ENCODE measurements around the gene RPGR. TPM values are rescaled to one million over a fixed set of nuclear protein-coding genes. Genes with fewer than 3 reads are reported as not detected.

Gene RPGR
- total RNA-seq, 1 experiment from 2014 or later, result 8.3 TPM

DNA sequence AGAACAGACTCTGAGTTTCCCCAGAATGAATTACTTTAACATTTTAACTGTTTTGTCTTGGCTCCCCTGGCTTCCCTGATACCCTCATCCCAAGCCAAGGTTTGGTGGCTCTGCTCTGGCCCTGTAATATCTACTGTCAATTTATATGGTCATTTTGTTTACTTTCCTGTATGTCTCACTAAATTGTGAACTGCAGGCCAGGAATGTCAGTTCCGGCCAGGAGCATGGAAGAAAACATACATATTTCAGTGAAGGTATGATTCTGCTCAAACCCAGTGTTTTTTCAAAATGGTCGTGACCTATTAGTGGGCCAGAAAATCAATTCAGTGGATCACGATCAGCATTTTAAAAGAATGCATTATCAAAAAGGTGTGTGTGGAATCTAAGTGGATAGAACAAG lies 1.2 kb downstream of the RPGR start:
- TF ChIP-seq EZH2phosphoT487 (IDR thresholded peaks at IDR 0.05; ENCODE audit: borderline replicate concordance, low read length), result no peak
- TF ChIP-seq, protein P1, sequence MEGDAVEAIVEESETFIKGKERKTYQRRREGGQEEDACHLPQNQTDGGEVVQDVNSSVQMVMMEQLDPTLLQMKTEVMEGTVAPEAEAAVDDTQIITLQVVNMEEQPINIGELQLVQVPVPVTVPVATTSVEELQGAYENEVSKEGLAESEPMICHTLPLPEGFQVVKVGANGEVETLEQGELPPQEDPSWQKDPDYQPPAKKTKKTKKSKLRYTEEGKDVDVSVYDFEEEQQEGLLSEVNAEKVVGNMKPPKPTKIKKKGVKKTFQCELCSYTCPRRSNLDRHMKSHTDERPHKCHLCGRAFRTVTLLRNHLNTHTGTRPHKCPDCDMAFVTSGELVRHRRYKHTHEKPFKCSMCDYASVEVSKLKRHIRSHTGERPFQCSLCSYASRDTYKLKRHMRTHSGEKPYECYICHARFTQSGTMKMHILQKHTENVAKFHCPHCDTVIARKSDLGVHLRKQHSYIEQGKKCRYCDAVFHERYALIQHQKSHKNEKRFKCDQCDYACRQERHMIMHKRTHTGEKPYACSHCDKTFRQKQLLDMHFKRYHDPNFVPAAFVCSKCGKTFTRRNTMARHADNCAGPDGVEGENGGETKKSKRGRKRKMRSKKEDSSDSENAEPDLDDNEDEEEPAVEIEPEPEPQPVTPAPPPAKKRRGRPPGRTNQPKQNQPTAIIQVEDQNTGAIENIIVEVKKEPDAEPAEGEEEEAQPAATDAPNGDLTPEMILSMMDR (conservative IDR thresholded peaks at IDR 0.05; ENCODE audit: low read depth, low read length), result no peak
- TF ChIP-seq EZH2 (IDR thresholded peaks at IDR 0.05; ENCODE audit: low read length, unreplicated experiment), result no peak
- H3K27ac ChIP-seq (ENCODE audit: low read length), result 0 out of 2 replicates have a peak overlapping the region, but pooled peaks have one; percentile 74
- no peaks in the 10 kb centered on the region for H3K9me2 ChIP-seq (replicated peaks; ENCODE audit: low read length)
- POLR2A ChIA-PET (ENCODE audit: unreplicated experiment), result interaction anchor here (0.6 to 0.7 kb wide), 2 partner anchors 26 to 66 kb away, joined by 4 to 12 read pairs; partner anchors contain the start of gene OTC
- CTCF ChIA-PET, result interaction anchor here (1.9 kb wide), 1 partner anchor 44 kb away, joined by 7 read pairs; no protein-coding TSS in a partner anchor
- H3K4me1 ChIP-seq (ENCODE audit: insufficient read depth, low read length), result peaks cover 17% of the 10 kb centered on the region
- H3K36me3 ChIP-seq (ENCODE audit: low read depth, low read length), result no peaks in the 10 kb centered on the region
- peak overlapping the region; percentile 82 for H3K4me2 ChIP-seq (ENCODE audit: low read length)
- H3K27me3 ChIP-seq (ENCODE audit: low read length), result no peaks in the 10 kb centered on the region
- intact Hi-C loops (cut with micrococcal nuclease), result loop anchor here (1.0 to 2.0 kb wide), 4 partner anchors 14 to 133 kb away; no protein-coding TSS in a partner anchor
- no peaks in the 10 kb centered on the region for H4K20me1 ChIP-seq (ENCODE audit: low read length)
- H3K4me3 ChIP-seq (ENCODE audit: low read length), result peak overlapping the region; percentile 79
- H3F3A ChIP-seq (ENCODE audit: low read length, unreplicated experiment), result no peaks in the 10 kb centered on the region
- ATAC-seq (peak; percentile 19), DNase-seq (peak; percentile 45)
- H2AFZ ChIP-seq (ENCODE audit: low read length), result no peak overlapping the region
- BruUV-seq (replicated peaks), result TSS peak; percentile 35
- H3K9me3 ChIP-seq (ENCODE audit: low read length), result no peaks in the 10 kb centered on the region
- H3K9ac ChIP-seq (ENCODE audit: low read length), result peak overlapping the region; percentile 78
- H3K79me2 ChIP-seq (ENCODE audit: low read length), result peaks cover 16% of the 10 kb centered on the region

DNA sequence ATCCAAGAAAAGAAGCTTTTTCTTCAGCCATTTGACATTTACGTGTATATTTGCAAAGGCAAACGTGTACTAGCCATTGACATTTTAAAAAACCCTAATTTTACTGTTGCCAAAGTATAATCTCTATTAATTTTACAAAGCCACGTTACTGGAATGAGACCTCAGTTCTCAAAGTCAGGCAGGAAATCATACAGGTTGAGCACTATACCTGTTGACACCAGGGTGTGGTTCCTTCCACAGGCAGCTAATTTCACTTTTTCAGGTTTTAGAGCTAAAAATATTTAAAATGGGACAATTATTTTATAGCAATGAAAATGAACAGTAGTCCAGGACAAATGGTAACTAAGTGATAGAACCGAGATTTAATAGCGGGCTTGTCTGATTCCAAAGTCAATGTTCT lies 6.5 kb downstream of the RPGR start:
- Histone ChIP-seq H3K4me3 (ENCODE audit: low read length) (no peak overlapping the region), H3K79me2 (ENCODE audit: low read length) (peaks cover 16% of the 10 kb centered on the region), H2AFZ (ENCODE audit: low read length) (no peak overlapping the region), H3K36me3 (ENCODE audit: low read depth, low read length) (no peaks in the 10 kb centered on the region), H3K9ac (ENCODE audit: low read length) (no peak overlapping the region), H3K27me3 (ENCODE audit: low read length) (no peaks in the 10 kb centered on the region), H3K9me3 (ENCODE audit: low read length) (no peaks in the 10 kb centered on the region), H3K9me2 (replicated peaks; ENCODE audit: low read length) (no peaks in the 10 kb centered on the region), H3K4me2 (ENCODE audit: low read length) (no peak overlapping the region), H3K4me1 (ENCODE audit: insufficient read depth, low read length) (peaks cover 11% of the 10 kb centered on the region), H4K20me1 (ENCODE audit: low read length) (no peaks in the 10 kb centered on the region), H3K27ac (ENCODE audit: low read length) (no peak overlapping the region), H3F3A (ENCODE audit: low read length, unreplicated experiment) (no peaks in the 10 kb centered on the region)
- ATAC-seq (no peak), DNase-seq (no peak)
- ChIA-PET CTCF (no interaction called here), POLR2A (ENCODE audit: unreplicated experiment) (no interaction called here)
- BruUV-seq (replicated peaks), result no TSS peak
- intact Hi-C loops (cut with micrococcal nuclease), result no loop called here
- TF ChIP-seq EZH2 (IDR thresholded peaks at IDR 0.05; ENCODE audit: low read length, unreplicated experiment) (no peak), EZH2phosphoT487 (IDR thresholded peaks at IDR 0.05; ENCODE audit: borderline replicate concordance, low read length) (no peak)
- TF ChIP-seq, protein P1 (conservative IDR thresholded peaks at IDR 0.05; ENCODE audit: low read depth, low read length), result no peak

DNA sequence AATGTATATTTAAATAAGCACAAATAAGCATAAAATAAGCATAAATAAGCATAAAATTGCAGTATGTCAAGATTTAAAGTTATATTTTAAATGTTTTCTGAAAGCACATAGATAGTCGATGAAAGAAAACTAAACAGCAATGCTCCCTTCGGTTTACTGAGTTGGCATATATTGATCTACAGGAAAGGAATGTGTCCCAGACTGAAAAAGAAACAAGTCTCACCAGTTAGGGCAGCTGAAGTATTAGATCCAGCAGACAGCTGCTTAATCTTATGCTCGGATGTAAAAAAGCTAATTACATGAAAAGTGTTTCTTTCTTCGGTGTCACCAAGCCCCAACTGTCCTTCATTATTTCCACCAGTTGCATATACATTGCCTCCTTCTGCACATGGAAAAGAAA lies 8.7 kb downstream of the RPGR start:
- Histone ChIP-seq H3K9me3 (ENCODE audit: low read length) (no peaks in the 10 kb centered on the region), H3K4me1 (ENCODE audit: insufficient read depth, low read length) (peaks cover 4% of the 10 kb centered on the region; the same call in 1 of the 2 replicates), H3K36me3 (ENCODE audit: low read depth, low read length) (no peaks in the 10 kb centered on the region), H2AFZ (ENCODE audit: low read length) (no peak overlapping the region), H3K9me2 (replicated peaks; ENCODE audit: low read length) (no peaks in the 10 kb centered on the region), H3K4me2 (ENCODE audit: low read length) (no peak overlapping the region), H3F3A (ENCODE audit: low read length, unreplicated experiment) (no peaks in the 10 kb centered on the region), H3K27ac (ENCODE audit: low read length) (no peak overlapping the region), H4K20me1 (ENCODE audit: low read length) (no peaks in the 10 kb centered on the region), H3K4me3 (ENCODE audit: low read length) (no peak overlapping the region), H3K27me3 (ENCODE audit: low read length) (no peaks in the 10 kb centered on the region), H3K9ac (ENCODE audit: low read length) (no peak overlapping the region), H3K79me2 (ENCODE audit: low read length) (no peaks in the 10 kb centered on the region)
- BruUV-seq (replicated peaks), result no TSS peak
- DNase-seq, result no peak
- ATAC-seq, result no peak
- ChIA-PET CTCF (no interaction called here), POLR2A (ENCODE audit: unreplicated experiment) (no interaction called here)
- intact Hi-C loops (cut with micrococcal nuclease), result no loop called here
- TF ChIP-seq EZH2phosphoT487 (IDR thresholded peaks at IDR 0.05; ENCODE audit: borderline replicate concordance, low read length), result no peak
- TF ChIP-seq, protein P1 (conservative IDR thresholded peaks at IDR 0.05; ENCODE audit: low read depth, low read length), result no peak
- TF ChIP-seq EZH2 (IDR thresholded peaks at IDR 0.05; ENCODE audit: low read length, unreplicated experiment), result no peak
